NT2/D1 (cell line): ENCODE data around the gene SLC25A41.

Experiments used
- SUZ12 ChIP-seq: IDR thresholded peaks from 2 replicates; pipeline ENCODE4 v1.6.1; 2011; ENCODE audit not compliant: insufficient read length, insufficient read depth; ENCODE audit errors: extremely low read depth
- YY1 ChIP-seq: IDR thresholded peaks from 2 replicates; pipeline ENCODE4 v1.6.1; 2011; ENCODE audit not compliant: insufficient read length, insufficient read depth
- ZNF274 ChIP-seq: IDR thresholded peaks from 2 replicates; pipeline ENCODE4 v1.6.1; 2011; ENCODE audit warnings: mild to moderate bottlenecking, low read depth, low read length

GRCh38 chr19:6460099-6460884 is 26.7 kb upstream of the SLC25A41 start:
- TF ChIP-seq ZNF274: no peak
- no peak for TF ChIP-seq YY1
- TF ChIP-seq SUZ12: no peak
